Psoas muscle (tissue), 8 donors: ENCODE data around the gene COX19. TPM values are rescaled to one million over a fixed set of nuclear protein-coding genes. Genes with fewer than 3 reads are reported as not detected.

Experiments used
- ATAC-seq, 4 donors: fragments of 200-7000 bp; cut with Tn5 transposase; one replicate each; pipeline ENCODE4 v1.9.1; 2020; ENCODE audit warnings: moderate library complexity in 3 of 4, mild to moderate bottlenecking in 2 of 4
- DNase-seq, 2 donors: peaks; one replicate each; pipeline ENCODE4 v3.0.0-alpha.2; 2020
- H3K27ac ChIP-seq: fragments of 200-600 bp; one replicate; pipeline ENCODE4 v1.8.0; 2022
- H3K27me3 ChIP-seq, 3 donors: fragments of 200-600 bp in 1 of 3; one replicate each; pipeline versions ENCODE4 v1.6.1 to v1.8.0; 2013 to 2022; ENCODE audit warnings: low read length in 2 of 3, mild to moderate bottlenecking in 2 of 3, moderate library complexity in 1 of 3; ENCODE audit not compliant: insufficient read depth in 3 of 3
- H3K36me3 ChIP-seq, 2 donors: fragments of 200-600 bp in 1 of 2; one replicate each; pipeline versions ENCODE4 v1.6.1 to v1.8.0; 2013 to 2022; ENCODE audit warnings: low read depth in 1 of 2, mild to moderate bottlenecking in 1 of 2, moderate library complexity in 1 of 2; ENCODE audit not compliant: insufficient read depth in 1 of 2
- H3K4me1 ChIP-seq: fragments of 200-600 bp; one replicate; pipeline ENCODE4 v1.8.0; 2022
- H3K4me3 ChIP-seq: fragments of 200-600 bp; one replicate; pipeline ENCODE4 v1.8.0; 2022; ENCODE audit warnings: mild to moderate bottlenecking
- H3K9me3 ChIP-seq: fragments of 200-600 bp; one replicate; pipeline ENCODE4 v1.8.0; 2022
- CTCF ChIP-seq: fragments of 200-600 bp; IDR thresholded peaks from one replicate; pipeline ENCODE4 v1.8.0; 2022; ENCODE audit warnings: antibody characterized with exemption
- WGBS, 3 donors: extraction: QIAGEN DNeasy Blood & Tissue Kit; methylation state at CpG; one replicate each; pipeline versions ENCODE4 v1.1.6 to v1.1.7; 2013; 5-methylcytosine and 5-hydroxymethylcytosine counted together
- intact Hi-C, 2 donors: fragments of 100-400 bp; cut with DNase I; formaldehyde crosslinking; loops; one replicate each; pipeline versions ENCODE4 v1.11.0 to v1.14.2; 2022
- polyA plus RNA-seq, 3 donors: library from polyadenylated mRNA; stranded (reverse); fragments of 200-250 nt; gene quantifications; one replicate each; pipeline ENCODE4 v1.2.3, GENCODE V29; 2013
- total RNA-seq, 4 donors: library from RNA; stranded (reverse); fragmentation: NEBNext Ultra II Directional in 2 of 4; extraction: Animal tissue kit (Norgen Biotek cat#: 25700) in 2 of 4; gene quantifications; one replicate each; pipeline versions ENCODE4 v1.2.1 to v1.2.4, GENCODE V29; 2021 to 2023
- donor health status: healthy with polysubstance abuse.
- donor health status: DM: no; HTN: no; CAD: no; lungs with moderate emphysema.
- donor health status: Bipolar disorder and iron deficiency.
- donor health status: healthy.
- donor health status: DM: yes; HTN: yes; CAD: no.
- donor health status: DM: no; HTN: no; CAD: no.
- donor health status: DM: no; HTN: no; CAD: no.
- donor health status: DM: yes; HTN: yes; CAD: no.

The COX19 gene
- total and polyA plus RNA-seq, 7 donors: 4.5 to 12.2 (median 7.5) TPM

GRCh38 chr7:1021931-1022330, 46.6 kb upstream of the COX19 start:
- Histone ChIP-seq H3K36me3 (no peaks in the 10 kb centered on the region), H3K4me1 (peaks cover 26% of the 10 kb centered on the region), H3K27me3 (no peaks in the 10 kb centered on the region), H3K4me3 (no peak overlapping the region), H3K27ac (no peak overlapping the region), H3K9me3 (no peaks in the 10 kb centered on the region)
- intact Hi-C loops: no loop called here
- DNase-seq (peak; percentile 2 to 48), ATAC-seq (no peak)
- TF ChIP-seq CTCF: no peak
- WGBS, 3 donors: 91 to 94% (median 93%) methylated on average over 25 of the region's 25 CpGs

GRCh38 chr7:1021366-1021765, 46.0 kb upstream of the COX19 start:
- H3K9me3 ChIP-seq: no peaks in the 10 kb centered on the region
- no peak for TF ChIP-seq CTCF
- WGBS, 3 donors: 51 to 64% (median 55%) methylated on average over 7 of the region's 7 CpGs
- intact Hi-C loops: no loop called here
- H3K27ac ChIP-seq: no peak overlapping the region
- H3K27me3 ChIP-seq: no peaks in the 10 kb centered on the region
- peaks cover 26% of the 10 kb centered on the region for H3K4me1 ChIP-seq
- no peaks in the 10 kb centered on the region for H3K36me3 ChIP-seq
- no peak overlapping the region for H3K4me3 ChIP-seq
- peak; percentile 6 to 54 for DNase-seq
- ATAC-seq: peak; percentile 34 to 58 (median 50)

GRCh38 chr7:1020849-1021251, 45.5 kb upstream of the COX19 start:
- TF ChIP-seq CTCF: peak; percentile 14
- Histone ChIP-seq H3K36me3 (no peaks in the 10 kb centered on the region), H3K27me3 (no peaks in the 10 kb centered on the region), H3K27ac (no peak overlapping the region), H3K4me1 (peaks cover 26% of the 10 kb centered on the region), H3K9me3 (no peaks in the 10 kb centered on the region), H3K4me3 (no peak overlapping the region)
- intact Hi-C loops: no loop called here
- peak in 1 of 4 donors; percentile 41 for ATAC-seq
- WGBS, 3 donors: 77 to 90% (median 84%) methylated on average over 7 of the region's 7 CpGs
- peak; percentile 12 to 43 for DNase-seq

- WGBS, 3 donors: 59 to 72% (median 64%) methylated on average over 35 to 42 of the region's 42 CpGs
- no peak overlapping the region for H3K4me3 ChIP-seq
- DNase-seq: peak; percentile 13 to 51
- no peaks in the 10 kb centered on the region for H3K27me3 ChIP-seq
- H3K4me1 ChIP-seq: peaks cover 25% of the 10 kb centered on the region
- no peak for TF ChIP-seq CTCF
- intact Hi-C loops: no loop called here
- peak in 3 of 4 donors; percentile 17 to 59 (median 40) for ATAC-seq
- H3K27ac ChIP-seq: no peak overlapping the region
- no peaks in the 10 kb centered on the region for H3K9me3 ChIP-seq
- H3K36me3 ChIP-seq: no peaks in the 10 kb centered on the region
Observed at GRCh38 chr7:1019789-1020610, 44.7 kb upstream of the COX19 start.
